Skeletal muscle tissue (tissue), 4 donors: Measurements from ENCODE around the gene MIOS. TPM values are rescaled to one million over a fixed set of nuclear protein-coding genes. Genes with fewer than 3 reads are reported as not detected.
A peak's percentile ranks its signal among the peaks of the same experiment; 100 is the strongest.

ENCODE experiments used
- H3K27ac ChIP-seq: one replicate; pipeline ENCODE4 v1.7.0; 2013; ENCODE audit warnings: mild to moderate bottlenecking, low read depth, low read length, inconsistent platforms
- H3K27me3 ChIP-seq, 3 donors: one replicate each; pipeline ENCODE4 v1.7.0; 2013; ENCODE audit warnings: low read length in 3 of 3; ENCODE audit not compliant: control insufficient read depth in 3 of 3, insufficient read depth in 3 of 3
- H3K36me3 ChIP-seq, 3 donors: one replicate each; pipeline ENCODE4 v1.7.0; 2013; ENCODE audit warnings: low read length in 3 of 3; ENCODE audit not compliant: control insufficient read depth in 3 of 3, insufficient read depth in 3 of 3
- H3K4me1 ChIP-seq, 3 donors: one replicate each; pipeline ENCODE4 v1.7.0; 2013; ENCODE audit warnings: low read length in 3 of 3, mild to moderate bottlenecking in 3 of 3; ENCODE audit not compliant: control insufficient read depth in 3 of 3, insufficient read depth in 3 of 3
- H3K4me3 ChIP-seq, 3 donors: one replicate each; pipeline ENCODE4 v1.7.0; 2013; ENCODE audit warnings: low read length in 3 of 3
- H3K9ac ChIP-seq, 3 donors: one replicate each; pipeline ENCODE4 v1.7.0; 2013; ENCODE audit warnings: low read length in 3 of 3, mild to moderate bottlenecking in 3 of 3, moderate library complexity in 2 of 3, low read depth in 1 of 3
- H3K9me3 ChIP-seq, 3 donors: one replicate each; pipeline ENCODE4 v1.7.0; 2013; ENCODE audit warnings: low read length in 3 of 3; ENCODE audit not compliant: control insufficient read depth in 3 of 3
- total RNA-seq: library from RNA; depleted of rRNA; stranded (reverse); fragments of >200 nt; gene quantifications from one replicate; pipeline ENCODE4 v1.2.3, GENCODE V29; 2014
- donor health status: Osteomylitis.

The MIOS gene
- total RNA-seq, result 35.5 TPM

DNA sequence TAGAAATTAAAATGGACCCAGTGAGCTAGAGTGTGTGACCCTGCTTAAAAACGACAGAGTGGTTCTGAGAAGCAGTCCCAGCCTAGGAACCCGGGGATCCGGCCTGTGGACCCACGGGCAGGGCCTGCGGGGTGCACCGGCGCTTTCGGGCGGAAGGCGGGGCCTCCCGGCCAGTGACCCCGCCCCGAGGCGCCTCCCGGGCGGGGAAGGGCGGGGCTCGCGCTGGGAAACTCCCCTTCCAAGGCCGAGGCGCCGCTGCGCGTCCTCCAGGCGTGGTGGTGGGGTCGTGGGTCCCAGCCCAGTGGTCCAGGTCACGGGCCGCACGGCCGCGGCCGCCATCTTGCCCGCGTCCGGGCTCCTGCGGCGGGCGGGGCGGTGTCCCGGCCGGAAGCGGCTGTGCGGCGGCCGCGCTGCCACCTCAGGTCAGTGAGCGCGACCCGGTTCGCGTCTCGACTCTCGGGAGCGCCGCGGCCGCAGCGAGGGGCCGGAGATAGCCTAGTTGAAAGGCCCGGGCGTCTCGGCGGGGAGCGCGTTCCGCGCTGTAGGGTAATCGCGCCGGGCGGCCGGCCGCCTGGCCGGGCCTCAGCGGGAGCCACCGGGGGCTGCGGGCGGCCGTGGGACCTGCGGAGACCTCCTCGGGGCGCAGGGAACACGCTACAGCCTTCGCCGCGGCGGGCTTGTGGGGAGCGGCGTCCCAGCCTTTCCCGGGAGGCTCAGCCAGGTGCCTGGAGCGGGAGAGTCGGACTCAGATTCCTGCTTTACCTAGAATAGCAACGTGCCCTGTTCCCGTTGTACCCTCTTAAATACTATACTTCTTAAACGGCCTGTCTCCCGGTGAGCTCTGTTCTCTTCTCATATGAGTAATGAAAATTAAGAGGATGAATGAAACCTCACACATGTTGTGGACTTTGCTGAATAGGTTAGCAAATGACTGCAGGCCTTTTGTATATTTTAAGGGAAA lies at the start of gene MIOS:
Gene MIOS, plus strand, starts transcription at position 234 of the 961 bp plus-strand sequence. CDS start 5,592 bp downstream, outside the sequence.
- H3K9me3 ChIP-seq, result no peaks in the 10 kb centered on the region
- H3K27ac ChIP-seq, result peak within 1 kb of the TSS; percentile 89
- peak within 1 kb of the TSS; percentile 83 to 92 (median 92) for H3K9ac ChIP-seq
- H3K36me3 ChIP-seq, result peaks cover 0 to 14% (median 0%) of the 10 kb centered on the region in 3 donors
- H3K27me3 ChIP-seq, result no peaks in the 10 kb centered on the region
- H3K4me3 ChIP-seq, result peak within 1 kb of the TSS; percentile 79 to 87 (median 83)
- H3K4me1 ChIP-seq, result peaks cover 23 to 43% (median 25%) of the 10 kb centered on the region in 3 donors

GRCh38 chr7:7517754-7518153 lies 48.9 kb upstream of the MIOS start:
- H3K27me3 ChIP-seq, result no peaks in the 10 kb centered on the region
- peaks cover 0 to 4% (median 0%) of the 10 kb centered on the region in 3 donors for H3K36me3 ChIP-seq
- no peak overlapping the region for H3K27ac ChIP-seq
- no peaks in the 10 kb centered on the region for H3K9me3 ChIP-seq
- no peaks in the 10 kb centered on the region for H3K4me1 ChIP-seq
- H3K9ac ChIP-seq, result no peak overlapping the region
- H3K4me3 ChIP-seq, result no peak overlapping the region

- Histone ChIP-seq H3K9ac (no peak overlapping the region), H3K27ac (no peak overlapping the region), H3K27me3 (no peaks in the 10 kb centered on the region), H3K36me3 (peaks cover 0 to 4% (median 0%) of the 10 kb centered on the region in 3 donors), H3K4me1 (no peaks in the 10 kb centered on the region), H3K4me3 (no peak overlapping the region), H3K9me3 (no peaks in the 10 kb centered on the region)
Measured at GRCh38 chr7:7519056-7519455, 47.6 kb upstream of the MIOS start.

DNA sequence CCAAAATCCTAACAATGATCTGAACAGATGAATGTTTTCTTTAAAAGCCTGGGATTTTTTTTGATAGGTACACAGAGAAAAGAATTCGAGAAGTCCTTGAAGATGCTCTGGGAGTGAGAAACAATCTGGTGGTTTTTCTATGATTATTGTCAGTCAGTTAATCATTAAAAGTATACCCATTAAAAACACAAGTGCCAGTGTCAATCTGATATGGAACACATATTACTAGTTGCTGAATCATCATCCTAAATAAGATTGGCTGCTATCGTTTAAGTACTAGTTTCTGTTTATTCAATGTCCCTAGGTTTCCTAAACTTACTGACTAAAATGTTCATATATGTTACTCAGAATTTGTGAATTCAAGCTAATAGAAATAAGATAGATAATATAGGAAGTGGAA lies 47.2 kb upstream of the MIOS start:
- Histone ChIP-seq H3K9me3 (no peaks in the 10 kb centered on the region), H3K4me1 (no peaks in the 10 kb centered on the region), H3K27ac (no peak overlapping the region), H3K36me3 (peaks cover 0 to 4% (median 0%) of the 10 kb centered on the region in 3 donors), H3K9ac (no peak overlapping the region), H3K27me3 (no peaks in the 10 kb centered on the region), H3K4me3 (no peak overlapping the region)

- H3K9me3 ChIP-seq, result no peaks in the 10 kb centered on the region
- no peaks in the 10 kb centered on the region for H3K4me1 ChIP-seq
- no peak overlapping the region for H3K4me3 ChIP-seq
- H3K36me3 ChIP-seq, result peaks cover 0 to 4% (median 0%) of the 10 kb centered on the region in 3 donors
- no peaks in the 10 kb centered on the region for H3K27me3 ChIP-seq
- no peak overlapping the region for H3K27ac ChIP-seq
- no peak overlapping the region for H3K9ac ChIP-seq
Measured at GRCh38 chr7:7521259-7521658, 45.4 kb upstream of the MIOS start.

GRCh38 chr7:7522421-7522820 lies 44.3 kb upstream of the MIOS start:
- Histone ChIP-seq H3K9ac (no peak overlapping the region), H3K4me1 (no peaks in the 10 kb centered on the region), H3K9me3 (no peaks in the 10 kb centered on the region), H3K36me3 (peaks cover 0 to 4% (median 0%) of the 10 kb centered on the region in 3 donors), H3K27me3 (no peaks in the 10 kb centered on the region), H3K27ac (no peak overlapping the region), H3K4me3 (no peak overlapping the region)

DNA sequence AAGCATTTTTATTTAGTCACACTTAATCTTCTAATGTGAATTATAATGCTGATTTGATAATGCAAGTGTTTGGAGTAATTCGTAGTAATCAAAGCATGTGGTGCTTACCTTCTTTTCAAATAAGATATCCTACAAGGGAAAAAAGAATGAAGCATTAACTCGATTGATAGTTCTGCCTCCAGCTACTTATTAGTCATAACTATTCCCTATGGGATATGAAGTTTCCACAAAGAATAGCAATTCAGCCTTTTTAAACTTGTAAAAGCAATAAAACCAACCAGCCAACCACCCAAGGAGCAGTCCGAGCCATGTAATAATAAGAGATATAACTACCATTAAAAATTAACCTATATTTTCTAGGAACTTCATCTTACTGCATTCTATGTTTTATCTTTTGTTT lies 42.6 kb upstream of the MIOS start:
- Histone ChIP-seq H3K4me3 (no peak overlapping the region), H3K27me3 (no peaks in the 10 kb centered on the region), H3K4me1 (no peaks in the 10 kb centered on the region), H3K36me3 (no peaks in the 10 kb centered on the region), H3K9me3 (no peaks in the 10 kb centered on the region), H3K9ac (no peak overlapping the region), H3K27ac (no peak overlapping the region)

- Histone ChIP-seq H3K27me3 (no peaks in the 10 kb centered on the region), H3K27ac (no peak overlapping the region), H3K9me3 (no peaks in the 10 kb centered on the region), H3K9ac (no peak overlapping the region), H3K4me1 (no peaks in the 10 kb centered on the region), H3K4me3 (no peak overlapping the region), H3K36me3 (no peaks in the 10 kb centered on the region)
Measured at GRCh38 chr7:7526006-7526405, 40.7 kb upstream of the MIOS start.

DNA sequence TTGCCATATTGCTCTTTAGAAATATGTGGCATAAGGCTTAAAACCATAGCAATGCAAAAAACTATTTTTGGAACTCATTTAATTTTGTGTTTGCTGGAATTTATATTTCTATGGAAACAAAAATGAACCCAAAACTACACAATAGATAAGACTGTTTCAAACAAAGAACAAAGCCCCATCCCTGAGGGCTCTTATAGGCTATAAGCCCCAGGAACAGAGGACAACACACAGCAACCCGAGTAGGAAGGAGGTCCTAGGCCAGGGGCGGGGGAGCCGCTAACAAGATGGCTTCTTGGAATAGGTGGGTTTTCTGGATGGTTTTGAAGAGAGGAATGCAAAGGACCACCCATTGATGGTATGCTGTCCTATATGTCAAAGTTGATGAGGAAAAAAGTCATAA lies 39.6 kb upstream of the MIOS start:
- Histone ChIP-seq H3K9ac (no peak overlapping the region), H3K4me3 (no peak overlapping the region), H3K36me3 (no peaks in the 10 kb centered on the region), H3K27ac (no peak overlapping the region), H3K4me1 (no peaks in the 10 kb centered on the region), H3K27me3 (no peaks in the 10 kb centered on the region), H3K9me3 (no peaks in the 10 kb centered on the region)

DNA sequence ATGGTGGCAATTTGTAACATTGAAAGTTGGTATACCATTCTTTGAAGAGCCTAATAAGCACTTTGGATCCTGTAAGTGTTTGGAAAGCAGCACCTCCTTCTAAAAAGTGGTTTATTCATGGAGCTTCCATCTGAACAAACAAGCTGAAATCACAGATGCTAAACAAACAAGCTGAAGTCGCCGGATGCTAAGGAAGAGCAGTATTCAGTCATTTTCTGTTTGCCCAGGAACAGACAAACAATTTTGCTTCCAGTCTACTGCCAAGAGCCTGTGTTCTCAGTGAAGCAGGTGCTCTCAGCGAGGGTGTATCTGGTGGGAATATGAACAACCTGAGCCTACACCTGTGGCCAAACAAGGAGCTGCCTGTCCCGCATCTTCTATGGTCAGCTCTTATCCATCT lies 37.4 kb upstream of the MIOS start:
- Histone ChIP-seq H3K27me3 (no peaks in the 10 kb centered on the region), H3K27ac (no peak overlapping the region), H3K4me3 (no peak overlapping the region), H3K4me1 (no peaks in the 10 kb centered on the region), H3K9me3 (no peaks in the 10 kb centered on the region), H3K9ac (no peak overlapping the region), H3K36me3 (no peaks in the 10 kb centered on the region)
